Measurements from ENCODE around the gene TEDC1.

GRCh38 chr14:105472486-105472991 lies 18.5 kb upstream of the TEDC1 start:
- TF ChIP-seq CTCF (IDR thresholded peaks at IDR 0.05) (no peak), POLR2A (IDR thresholded peaks at IDR 0.05) (no peak)

Measured in lower leg skin (tissue), 3 donors.